RCC 7860 (cell line): ENCODE measurements around the gene RIMS1.

Experiments
- DNase-seq: peaks from one replicate; pipeline ENCODE4 v3.0.0-alpha.2; 2015; ENCODE audit warnings: low spot score
- FAIRE-seq: peaks from 2 replicates; lab custom pipeline; 2012; peaks lifted over from hg19 to GRCh38; lab: Jason Lieb, UNC

RIMS1 gene

GRCh38 chr6:72219536-72219935 lies 333.2 kb downstream of the RIMS1 start:
- no peak for DNase-seq
- no peak for FAIRE-seq

- FAIRE-seq: no peak
- no peak for DNase-seq
Measured at GRCh38 chr6:72238021-72238420, 351.7 kb downstream of the RIMS1 start.

GRCh38 chr6:72238900-72239299 lies 352.6 kb downstream of the RIMS1 start:
- DNase-seq (no peak), FAIRE-seq (no peak)

GRCh38 chr6:72245565-72245964 lies 359.2 kb downstream of the RIMS1 start:
- DNase-seq (no peak), FAIRE-seq (no peak)

GRCh38 chr6:72246926-72247325 lies 360.6 kb downstream of the RIMS1 start:
- FAIRE-seq: no peak
- no peak for DNase-seq

- FAIRE-seq (no peak), DNase-seq (no peak)
Measured at GRCh38 chr6:72248621-72249020, 362.3 kb downstream of the RIMS1 start.

- FAIRE-seq: no peak
- DNase-seq: no peak
Measured at GRCh38 chr6:72250664-72251063, 364.3 kb downstream of the RIMS1 start.

- FAIRE-seq (no peak), DNase-seq (no peak)
Measured at GRCh38 chr6:72260489-72260888, 374.1 kb downstream of the RIMS1 start.

GRCh38 chr6:72261554-72261953 lies 375.2 kb downstream of the RIMS1 start:
- no peak for FAIRE-seq
- no peak for DNase-seq

GRCh38 chr6:72262254-72262653 lies 375.9 kb downstream of the RIMS1 start:
- no peak for FAIRE-seq
- DNase-seq: no peak

GRCh38 chr6:72267470-72267869 lies 381.1 kb downstream of the RIMS1 start:
- FAIRE-seq: no peak
- DNase-seq: no peak

- DNase-seq: no peak
- no peak for FAIRE-seq
Measured at GRCh38 chr6:72271531-72271930, 385.2 kb downstream of the RIMS1 start.

- DNase-seq: no peak
- FAIRE-seq: no peak
Measured at GRCh38 chr6:72272958-72273357, 386.6 kb downstream of the RIMS1 start.

GRCh38 chr6:72275888-72276287 lies 389.5 kb downstream of the RIMS1 start:
- FAIRE-seq (no peak), DNase-seq (no peak)

- FAIRE-seq: no peak
- no peak for DNase-seq
Measured at GRCh38 chr6:72282201-72282600, 395.9 kb downstream of the RIMS1 start.

GRCh38 chr6:72283571-72283970 lies 397.2 kb downstream of the RIMS1 start:
- no peak for DNase-seq
- no peak for FAIRE-seq

GRCh38 chr6:72286911-72287311 lies 400.6 kb downstream of the RIMS1 start:
- FAIRE-seq (no peak), DNase-seq (peak; percentile 8)

GRCh38 chr6:72287801-72288200 lies 401.5 kb downstream of the RIMS1 start:
- FAIRE-seq: no peak

GRCh38 chr6:72288592-72288991 lies 402.2 kb downstream of the RIMS1 start:
- DNase-seq (no peak), FAIRE-seq (no peak)

More at GRCh38 chr6:72287801-72288200, 401.5 kb downstream of the RIMS1 start:
- no peak for DNase-seq

- FAIRE-seq (no peak), DNase-seq (no peak)
Measured at GRCh38 chr6:72290620-72291019, 404.3 kb downstream of the RIMS1 start.

GRCh38 chr6:72296375-72296774 lies 410.0 kb downstream of the RIMS1 start:
- no peak for DNase-seq
- FAIRE-seq: no peak

- DNase-seq: no peak
- FAIRE-seq: no peak
Measured at GRCh38 chr6:72305971-72306370, 419.6 kb downstream of the RIMS1 start.

- FAIRE-seq (no peak), DNase-seq (no peak)
Measured at GRCh38 chr6:72316675-72317380, 430.5 kb downstream of the RIMS1 start.
